B cell (primary cell): Measurements from ENCODE around the gene SLC18B1.

ENCODE experiments used
- CTCF ChIP-seq: fragments of 200-600 bp; IDR thresholded peaks from one replicate; pipeline ENCODE4 v1.8.0; 2022; ENCODE audit warnings: antibody characterized with exemption, mild to moderate bottlenecking
- EZH2 ChIP-seq: IDR thresholded peaks from 2 replicates; pipeline ENCODE4 v1.6.1; 2012; ENCODE audit warnings: borderline replicate concordance, low read depth, mild to moderate bottlenecking, moderate library complexity, low read length; ENCODE audit not compliant: insufficient read depth, poor library complexity, severe bottlenecking

GRCh38 chr6:132843316-132844035, 45.0 kb upstream of the SLC18B1 start:
- TF ChIP-seq CTCF (no peak), EZH2 (no peak)
